ENCODE results near the gene SLC6A11. TPM values are rescaled to one million over a fixed set of nuclear protein-coding genes. Genes with fewer than 3 reads are reported as not detected.

SLC6A11 gene
- total and polyA plus RNA-seq, 2 donors (not counting 1 experiment from before 2014, with no cell fraction given): not detected

GRCh38 chr3:10839167-10839566, 23.1 kb downstream of the SLC6A11 start:
- Mint-ChIP-seq H3K9me3 (ENCODE audit: insufficient read depth) (no peaks in the 10 kb centered on the region), H3K27me3 (peaks cover 38% of the 10 kb centered on the region), H3K27ac (no peak overlapping the region), H3K4me3 (no peak overlapping the region), H3K4me1 (no peaks in the 10 kb centered on the region)
- no peak overlapping the region for H2AFZ ChIP-seq (ENCODE audit: insufficient read depth, low read depth, low read length, poor library complexity, severe bottlenecking)
- no peak overlapping the region for H3K4me3 ChIP-seq (ENCODE audit: control extremely low read depth in 1 of 5, extremely low read depth in 1 of 5, insufficient read depth in 1 of 5, low read depth in 2 of 5, low read length in 4 of 5)
- H4K20me1 ChIP-seq (ENCODE audit: control insufficient read depth, insufficient read depth, low read length, poor library complexity, severe bottlenecking): no peaks in the 10 kb centered on the region
- TF ChIP-seq CTCF (IDR thresholded peaks at IDR 0.05) (no peak), EZH2 (IDR thresholded peaks at IDR 0.05; ENCODE audit: borderline replicate concordance, insufficient read depth, low read depth, low read length, poor library complexity, severe bottlenecking) (no peak)
- no peak overlapping the region for H3K9ac ChIP-seq (ENCODE audit: low read length)
- peaks cover 0 to 4% (median 0%) of the 10 kb centered on the region in 3 donors for H3K9me3 ChIP-seq (ENCODE audit: control extremely low read depth in 1 of 3, control insufficient read depth in 2 of 3, insufficient read depth in 1 of 3, low read length in 2 of 3)
- POLR2A ChIA-PET: no interaction called here
- DNase-seq (no peak), ATAC-seq (ENCODE audit: low read depth) (no peak)
- 77% methylated on average over 4 of the region's 4 CpGs for WGBS (ENCODE audit: insufficient coverage)
- no peak overlapping the region for H3K27ac ChIP-seq (ENCODE audit: low read length in 2 of 2)
- no peaks in the 10 kb centered on the region for H3K4me1 ChIP-seq (ENCODE audit: control insufficient read depth in 2 of 2, insufficient read depth in 2 of 2, low read length in 2 of 2)
- intact Hi-C loops (cut with micrococcal nuclease): no loop called here
- peaks cover 0 to 5% (median 0%) of the 10 kb centered on the region in 4 experiments for H3K27me3 ChIP-seq (replicated peaks in 1 of 4; ENCODE audit: control extremely low read depth in 1 of 4, control insufficient read depth in 3 of 4, insufficient read depth in 4 of 4, low read length in 3 of 4)
- no peaks in the 10 kb centered on the region for H3K36me3 ChIP-seq (replicated peaks in 1 of 2; ENCODE audit: control extremely low read depth in 1 of 2, control insufficient read depth in 1 of 2, extremely low read depth in 1 of 2, insufficient read depth in 2 of 2, low read length in 1 of 2)
- no peaks in the 10 kb centered on the region for H3K79me2 ChIP-seq (ENCODE audit: control insufficient read depth, insufficient read depth, low read length)
- no peak overlapping the region for H3K4me2 ChIP-seq (replicated peaks; ENCODE audit: low read depth, low read length, poor library complexity, severe bottlenecking)
- CTCF ChIA-PET: no interaction called here

GRCh38 chr3:10841100-10841499, 25.1 kb downstream of the SLC6A11 start:
- Histone ChIP-seq H3K27ac (ENCODE audit: low read length in 2 of 2) (no peak overlapping the region), H3K4me1 (ENCODE audit: control insufficient read depth in 2 of 2, insufficient read depth in 2 of 2, low read length in 2 of 2) (peaks cover 0 to 3% of the 10 kb centered on the region in 2 donors), H3K4me2 (replicated peaks; ENCODE audit: low read depth, low read length, poor library complexity, severe bottlenecking) (no peak overlapping the region), H3K79me2 (ENCODE audit: control insufficient read depth, insufficient read depth, low read length) (no peaks in the 10 kb centered on the region), H3K4me3 (ENCODE audit: control extremely low read depth in 1 of 5, extremely low read depth in 1 of 5, insufficient read depth in 1 of 5, low read depth in 2 of 5, low read length in 4 of 5) (no peak overlapping the region), H3K9ac (ENCODE audit: low read length) (no peak overlapping the region), H3K36me3 (replicated peaks in 1 of 2; ENCODE audit: control extremely low read depth in 1 of 2, control insufficient read depth in 1 of 2, extremely low read depth in 1 of 2, insufficient read depth in 2 of 2, low read length in 1 of 2) (no peaks in the 10 kb centered on the region), H2AFZ (ENCODE audit: insufficient read depth, low read depth, low read length, poor library complexity, severe bottlenecking) (no peak overlapping the region), H3K27me3 (replicated peaks in 1 of 4; ENCODE audit: control extremely low read depth in 1 of 4, control insufficient read depth in 3 of 4, insufficient read depth in 4 of 4, low read length in 3 of 4) (peaks cover 0 to 8% (median 2%) of the 10 kb centered on the region in 4 experiments), H3K9me3 (ENCODE audit: control extremely low read depth in 1 of 3, control insufficient read depth in 2 of 3, insufficient read depth in 1 of 3, low read length in 2 of 3) (peaks cover 0 to 5% (median 0%) of the 10 kb centered on the region in 3 donors), H4K20me1 (ENCODE audit: control insufficient read depth, insufficient read depth, low read length, poor library complexity, severe bottlenecking) (no peaks in the 10 kb centered on the region)
- no peak for ATAC-seq (ENCODE audit: low read depth)
- peaks cover 30% of the 10 kb centered on the region for H3K27me3 Mint-ChIP-seq
- whole genome bisulfite sequencing (ENCODE audit: insufficient coverage): 100% methylated on average over 1 of the region's 4 CpGs
- no peak for TF ChIP-seq EZH2 (IDR thresholded peaks at IDR 0.05; ENCODE audit: borderline replicate concordance, insufficient read depth, low read depth, low read length, poor library complexity, severe bottlenecking)
- no peak for TF ChIP-seq CTCF (IDR thresholded peaks at IDR 0.05)
- H3K4me1 Mint-ChIP-seq: peaks cover 6% of the 10 kb centered on the region
- no peak overlapping the region for H3K4me3 Mint-ChIP-seq
- ChIA-PET POLR2A (no interaction called here), CTCF (no interaction called here)
- H3K9me3 Mint-ChIP-seq (ENCODE audit: insufficient read depth): no peaks in the 10 kb centered on the region
- DNase-seq: no peak
- intact Hi-C loops (cut with micrococcal nuclease): no loop called here
- no peak overlapping the region for H3K27ac Mint-ChIP-seq

All from B cell (primary cell).